ENCODE results near the gene IGFL1.
"Not testable (repeated sequence)": the region's sequence is repeated elsewhere in the genome, so short reads cannot be mapped to it uniquely, and the experiment has no call there.

IGFL1 gene
- total RNA-seq: 0 reads per million in 2 experiments

- no peak for DNase-seq (ENCODE audit: low read depth)
These were observed at the start of gene IGFL1 for GRCh38 chr19:46229442-46229841. TSS of gene IGFL1 (plus strand) at chr19:46229742. CDS start at chr19:46229775, 33 bp downstream.

- no peak for DNase-seq (ENCODE audit: low read depth)
These were observed 48.7 kb upstream of the IGFL1 start for GRCh38 chr19:46180701-46181387.

- DNase-seq (ENCODE audit: low read depth): no peak
These were observed 48.2 kb upstream of the IGFL1 start for GRCh38 chr19:46181388-46181779.

GRCh38 chr19:46182476-46182875 lies 47.1 kb upstream of the IGFL1 start:
- no peak for DNase-seq (ENCODE audit: low read depth)

GRCh38 chr19:46184775-46185710 lies 44.5 kb upstream of the IGFL1 start:
- not testable (repeated sequence) for DNase-seq (ENCODE audit: low read depth)

- DNase-seq (ENCODE audit: low read depth): no peak
These were observed 43.3 kb upstream of the IGFL1 start for GRCh38 chr19:46186101-46186716.

- no peak for DNase-seq (ENCODE audit: low read depth)
These were observed 42.8 kb upstream of the IGFL1 start for GRCh38 chr19:46186717-46187101.

GRCh38 chr19:46189971-46190888 lies 39.3 kb upstream of the IGFL1 start:
- no peak for DNase-seq (ENCODE audit: low read depth)

GRCh38 chr19:46191356-46191755 lies 38.2 kb upstream of the IGFL1 start:
- DNase-seq (ENCODE audit: low read depth): no peak

GRCh38 chr19:46191972-46192371 lies 37.6 kb upstream of the IGFL1 start:
- no peak for DNase-seq (ENCODE audit: low read depth)

GRCh38 chr19:46192626-46192991 lies 36.9 kb upstream of the IGFL1 start:
- DNase-seq (ENCODE audit: low read depth): not testable (repeated sequence)

- no peak for DNase-seq (ENCODE audit: low read depth)
These were observed 36.4 kb upstream of the IGFL1 start for GRCh38 chr19:46192992-46193650.

- DNase-seq (ENCODE audit: low read depth): no peak
These were observed 35.9 kb upstream of the IGFL1 start for GRCh38 chr19:46193678-46194077.

- no peak for DNase-seq (ENCODE audit: low read depth)
These were observed 34.4 kb upstream of the IGFL1 start for GRCh38 chr19:46195104-46195503.

- not testable (repeated sequence) for DNase-seq (ENCODE audit: low read depth)
These were observed 33.6 kb upstream of the IGFL1 start for GRCh38 chr19:46195919-46196318.

GRCh38 chr19:46196410-46197124 lies 33.0 kb upstream of the IGFL1 start:
- DNase-seq (ENCODE audit: low read depth): no peak

GRCh38 chr19:46197314-46198070 lies 32.0 kb upstream of the IGFL1 start:
- DNase-seq (ENCODE audit: low read depth): no peak

GRCh38 chr19:46198756-46199155 lies 30.8 kb upstream of the IGFL1 start:
- no peak for DNase-seq (ENCODE audit: low read depth)

GRCh38 chr19:46201454-46202310 lies 27.9 kb upstream of the IGFL1 start:
- DNase-seq (ENCODE audit: low read depth): no peak
